GM18507 (cell line): ENCODE results near the gene PCMTD2.
A peak's percentile ranks its signal among the peaks of the same experiment; 100 is the strongest.

ENCODE experiments used
- DNase-seq: peaks from one replicate; pipeline ENCODE4 v3.0.0; 2011; ENCODE audit warnings: low read depth; ENCODE audit not compliant: insufficient read length; ENCODE audit errors: extremely low spot score
- FAIRE-seq: peaks from 2 replicates; lab custom pipeline; 2011; peaks lifted over from hg19 to GRCh38; lab: Jason Lieb, UNC

The PCMTD2 gene

GRCh38 chr20:64255361-64256281, at the start of gene PCMTD2:
Gene PCMTD2, plus strand, starts transcription at chr20:64255748. Its CDS starts 4,218 bp downstream, at chr20:64259966.
- FAIRE-seq (peak; percentile 35), DNase-seq (peak; percentile 99)

GRCh38 chr20:64206614-64207013, 48.9 kb upstream of the PCMTD2 start:
- DNase-seq, result no peak
- no peak for FAIRE-seq

GRCh38 chr20:64207641-64208590, 47.6 kb upstream of the PCMTD2 start:
- FAIRE-seq (no peak), DNase-seq (no peak)

- FAIRE-seq, result no peak
- no peak for DNase-seq
These were observed 46.4 kb upstream of the PCMTD2 start for GRCh38 chr20:64209148-64209547.

GRCh38 chr20:64210656-64211369, 44.7 kb upstream of the PCMTD2 start:
- DNase-seq (no peak), FAIRE-seq (no peak)

GRCh38 chr20:64211874-64212658, 43.5 kb upstream of the PCMTD2 start:
- FAIRE-seq, result no peak

GRCh38 chr20:64212755-64213154, 42.8 kb upstream of the PCMTD2 start:
- no peak for FAIRE-seq
- DNase-seq, result no peak

More at GRCh38 chr20:64211874-64212658, 43.5 kb upstream of the PCMTD2 start:
- no peak for DNase-seq

GRCh38 chr20:64214113-64214512, 41.4 kb upstream of the PCMTD2 start:
- FAIRE-seq (no peak), DNase-seq (no peak)

GRCh38 chr20:64214952-64215351, 40.6 kb upstream of the PCMTD2 start:
- DNase-seq (no peak), FAIRE-seq (no peak)

GRCh38 chr20:64216036-64216435, 39.5 kb upstream of the PCMTD2 start:
- DNase-seq, result no peak

GRCh38 chr20:64216910-64217309, 38.6 kb upstream of the PCMTD2 start:
- FAIRE-seq, result no peak
- no peak for DNase-seq

More at GRCh38 chr20:64216036-64216435, 39.5 kb upstream of the PCMTD2 start:
- no peak for FAIRE-seq

GRCh38 chr20:64217539-64218221, 37.9 kb upstream of the PCMTD2 start:
- no peak for DNase-seq
- FAIRE-seq, result no peak

GRCh38 chr20:64219202-64219601, 36.3 kb upstream of the PCMTD2 start:
- DNase-seq (no peak), FAIRE-seq (no peak)

- DNase-seq, result no peak
These were observed 35.8 kb upstream of the PCMTD2 start for GRCh38 chr20:64219730-64220129.

GRCh38 chr20:64220420-64220819, 35.1 kb upstream of the PCMTD2 start:
- FAIRE-seq, result no peak
- no peak for DNase-seq

More at GRCh38 chr20:64219730-64220129, 35.8 kb upstream of the PCMTD2 start:
- FAIRE-seq, result no peak

- no peak for FAIRE-seq
- DNase-seq, result no peak
These were observed 34.5 kb upstream of the PCMTD2 start for GRCh38 chr20:64220891-64221527.

- FAIRE-seq (no peak), DNase-seq (no peak)
These were observed 33.2 kb upstream of the PCMTD2 start for GRCh38 chr20:64222291-64222735.
